GM12864 (cell line): ENCODE results near the gene HTRA1.

ENCODE experiments used
- DNase-seq: peaks from one replicate; pipeline ENCODE4 v3.0.0-alpha.2; 2011; ENCODE audit warnings: low read depth
- H3K4me3 ChIP-seq: 2 replicates; pipeline ENCODE4 v1.5.1; 2011; ENCODE audit warnings: mild to moderate bottlenecking, low read depth, low read length, control low read depth
- TF ChIP-seq, protein P1 (sequence below): IDR thresholded peaks from 2 replicates; pipeline ENCODE4 v1.5.1; 2011; ENCODE audit warnings: low read depth, mild to moderate bottlenecking, moderate library complexity, low read length, control low read depth, inconsistent platforms; ENCODE audit errors: missing control alignments

The HTRA1 gene

DNA sequence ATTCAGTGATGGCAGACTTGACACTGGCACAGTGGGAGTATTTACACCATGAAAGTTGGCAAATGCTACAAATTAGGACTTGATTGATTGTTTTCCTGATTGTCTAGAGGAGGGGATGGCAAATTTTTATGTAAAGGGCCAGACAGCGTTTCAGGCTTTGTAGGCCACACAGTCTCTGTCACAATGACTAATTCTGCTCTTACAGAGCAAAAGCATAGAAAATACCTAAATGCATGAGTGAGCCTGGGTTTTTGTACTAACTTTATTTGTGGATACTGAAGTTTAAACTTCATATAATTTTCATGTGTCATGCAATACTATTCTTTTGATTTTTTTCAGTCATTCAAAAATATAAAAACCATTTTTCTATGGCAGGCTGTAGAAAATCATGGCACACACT is 15.9 kb upstream of the HTRA1 start:
- TF ChIP-seq, protein P1, sequence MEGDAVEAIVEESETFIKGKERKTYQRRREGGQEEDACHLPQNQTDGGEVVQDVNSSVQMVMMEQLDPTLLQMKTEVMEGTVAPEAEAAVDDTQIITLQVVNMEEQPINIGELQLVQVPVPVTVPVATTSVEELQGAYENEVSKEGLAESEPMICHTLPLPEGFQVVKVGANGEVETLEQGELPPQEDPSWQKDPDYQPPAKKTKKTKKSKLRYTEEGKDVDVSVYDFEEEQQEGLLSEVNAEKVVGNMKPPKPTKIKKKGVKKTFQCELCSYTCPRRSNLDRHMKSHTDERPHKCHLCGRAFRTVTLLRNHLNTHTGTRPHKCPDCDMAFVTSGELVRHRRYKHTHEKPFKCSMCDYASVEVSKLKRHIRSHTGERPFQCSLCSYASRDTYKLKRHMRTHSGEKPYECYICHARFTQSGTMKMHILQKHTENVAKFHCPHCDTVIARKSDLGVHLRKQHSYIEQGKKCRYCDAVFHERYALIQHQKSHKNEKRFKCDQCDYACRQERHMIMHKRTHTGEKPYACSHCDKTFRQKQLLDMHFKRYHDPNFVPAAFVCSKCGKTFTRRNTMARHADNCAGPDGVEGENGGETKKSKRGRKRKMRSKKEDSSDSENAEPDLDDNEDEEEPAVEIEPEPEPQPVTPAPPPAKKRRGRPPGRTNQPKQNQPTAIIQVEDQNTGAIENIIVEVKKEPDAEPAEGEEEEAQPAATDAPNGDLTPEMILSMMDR: no peak
- DNase-seq: no peak
- no peak overlapping the region for H3K4me3 ChIP-seq

GRCh38 chr10:122445904-122446303 is 15.4 kb upstream of the HTRA1 start:
- TF ChIP-seq, protein P1: no peak
- DNase-seq: no peak

DNA sequence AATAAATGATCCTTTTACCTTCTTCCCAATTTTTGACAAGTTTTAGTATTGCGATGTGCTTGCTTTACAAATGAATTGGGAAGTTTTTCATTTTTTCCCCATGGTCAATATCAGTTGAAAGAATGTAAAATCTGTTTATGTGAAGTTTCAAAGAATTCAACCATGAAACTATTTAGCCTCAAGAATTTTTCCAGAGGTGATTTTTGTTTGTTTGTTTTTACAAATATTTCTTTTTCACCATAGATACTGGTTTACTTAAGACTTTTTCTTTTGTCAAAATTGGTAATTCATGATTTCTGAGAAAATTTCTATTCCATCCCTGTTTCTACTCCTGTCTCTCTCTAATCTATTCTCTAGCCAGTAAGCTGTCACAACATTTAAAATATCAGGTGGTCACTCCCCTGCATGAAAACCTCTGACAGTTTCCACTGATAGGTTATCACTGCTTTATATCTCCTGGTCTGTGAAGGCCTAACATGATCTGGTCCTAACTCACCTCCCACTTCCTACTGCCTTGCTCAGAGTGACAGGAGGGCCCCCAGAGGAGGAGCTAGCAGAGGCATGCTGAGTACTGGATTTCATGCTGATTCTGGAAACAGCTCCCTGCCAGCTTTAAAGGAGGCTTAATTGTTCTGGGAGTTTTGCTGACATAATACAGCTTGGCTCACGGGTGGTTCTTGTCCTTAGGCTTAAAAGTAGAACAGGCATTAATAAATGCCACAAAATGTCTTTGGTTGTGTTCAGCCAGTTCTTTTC is 14.5 kb upstream of the HTRA1 start:
- TF ChIP-seq, protein P1: no peak
- no peak for DNase-seq
- H3K4me3 ChIP-seq: no peak overlapping the region

More at GRCh38 chr10:122445904-122446303, 15.4 kb upstream of the HTRA1 start:
- H3K4me3 ChIP-seq: no peak overlapping the region

DNA sequence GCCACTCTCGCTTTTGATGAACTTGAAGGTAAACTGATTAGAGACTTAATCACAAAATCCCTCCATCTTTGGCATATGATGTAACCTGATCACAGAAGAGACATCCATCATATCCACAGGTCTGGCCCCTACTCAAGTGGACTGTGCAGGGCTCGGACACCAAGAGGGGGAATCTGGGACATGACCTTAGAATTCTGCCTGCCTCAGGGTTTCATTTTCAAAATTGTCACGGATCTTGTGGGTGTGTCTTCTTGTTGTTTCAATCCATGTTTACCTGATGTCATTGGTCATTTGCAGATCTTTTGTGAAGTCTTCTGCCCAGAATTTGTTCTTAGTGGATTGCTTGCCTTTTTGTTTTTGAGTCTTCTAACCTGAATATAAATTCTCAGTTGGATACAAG is 12.8 kb upstream of the HTRA1 start:
- TF ChIP-seq, protein P1: no peak
- H3K4me3 ChIP-seq: no peak overlapping the region
- DNase-seq: no peak

DNA sequence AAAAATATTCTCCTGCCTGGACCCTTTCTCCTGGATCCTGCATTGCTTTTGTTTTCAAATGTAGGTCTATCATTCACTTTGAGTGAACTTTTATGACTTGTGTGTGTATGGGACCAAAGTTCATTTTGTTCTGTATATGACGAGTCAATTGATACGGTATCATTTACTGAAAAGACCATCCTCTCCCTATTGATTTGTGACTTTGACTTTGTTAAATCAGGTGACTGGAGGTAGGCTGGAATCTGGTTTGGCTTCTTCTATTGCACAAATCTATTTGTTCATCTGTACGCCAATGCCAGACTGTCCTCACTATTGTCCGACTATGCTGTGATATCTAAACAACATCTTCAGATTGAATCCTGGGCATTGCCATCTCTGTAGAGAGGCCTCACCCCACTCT is 12.2 kb upstream of the HTRA1 start:
- H3K4me3 ChIP-seq: no peak overlapping the region
- DNase-seq: no peak
- TF ChIP-seq, protein P1: no peak

GRCh38 chr10:122450353-122450990 is 10.9 kb upstream of the HTRA1 start:
- TF ChIP-seq, protein P1: no peak
- DNase-seq: no peak
- H3K4me3 ChIP-seq: no peak overlapping the region
